Measurements from ENCODE around the gene CACNB2. TPM values are rescaled to one million over a fixed set of nuclear protein-coding genes. Genes with fewer than 3 reads are reported as not detected.

The CACNB2 gene
- total and polyA plus RNA-seq, 10 of the 15 experiments (the other 5 are each of a cell fraction or from before 2014, with no cell fraction given) = 0.62 to 8.1 (median 1.2) TPM

GRCh38 chr10:18294633-18295032 is 154.4 kb downstream of the CACNB2 start:
- no peaks in the 10 kb centered on the region; the same call in 2 of the 3 replicates for H3K9me3 ChIP-seq (replicated peaks; ENCODE audit: control insufficient read depth, insufficient read depth, low read length)
- ATAC-seq (peak; percentile 74), DNase-seq (ENCODE audit: low read depth, low spot score) (peak; percentile 23), FAIRE-seq (no peak)
- no peak overlapping the region for H3K4me2 ChIP-seq (ENCODE audit: control insufficient read depth, insufficient read depth)
- H3K4me1 ChIP-seq (ENCODE audit: control insufficient read depth, insufficient read depth, low read length) = no peaks in the 10 kb centered on the region
- 7% methylated on average over 4 of the region's 4 CpGs for WGBS (ENCODE audit: insufficient coverage, insufficient replicate concordance, low lambda C conversion rate, missing lambda C conversion rate)
- no peak overlapping the region for H3K9ac ChIP-seq (ENCODE audit: control insufficient read depth, insufficient read depth, low read length)
- no peaks in the 10 kb centered on the region for H3K36me3 ChIP-seq (ENCODE audit: control insufficient read depth in 2 of 2, insufficient read depth in 2 of 2, low read length in 1 of 2)
- SMC1A ChIA-PET (ENCODE audit: uncharacterized antibody, unreplicated experiment) = interaction anchor here (0.8 kb wide), 1 partner anchor 130 kb away, joined by 3 read pairs; no protein-coding TSS in a partner anchor
- intact Hi-C loops (cut with micrococcal nuclease; ENCODE audit: unreplicated experiment) (loop anchor here (10.0 kb wide), 1 partner anchor 1710 kb away; no protein-coding TSS in a partner anchor), in situ Hi-C loops (cut with MboI) (no loop called here)
- H3K27ac ChIP-seq (ENCODE audit: control insufficient read depth, insufficient read depth) = no peak overlapping the region
- H2AFZ ChIP-seq (ENCODE audit: control insufficient read depth, low read depth, low read length) = peak overlapping the region; percentile 3; the same call in 1 of the 2 replicates
- CTCF ChIA-PET = interaction anchor here (0.6 kb wide), 1 partner anchor 46 kb away, joined by 3 read pairs; no protein-coding TSS in a partner anchor
- RAD21 ChIA-PET (ENCODE audit: unreplicated experiment) = no interaction called here
- no peaks in the 10 kb centered on the region for H4K20me1 ChIP-seq (ENCODE audit: control insufficient read depth, insufficient read depth)
- no peaks in the 10 kb centered on the region for H3K79me2 ChIP-seq (ENCODE audit: control insufficient read depth, insufficient read depth, low read length)
- BruUV-seq (replicated peaks) = no TSS peak
- no peaks in the 10 kb centered on the region; a peak in 1 of 4 replicates for H3K27me3 ChIP-seq (replicated peaks in 1 of 2; ENCODE audit: control insufficient read depth in 2 of 2, insufficient read depth in 2 of 2, low read length in 1 of 2)
- POLR2A ChIA-PET = no interaction called here
- H3K4me3 ChIP-seq = no peak overlapping the region
- TF ChIP-seq, protein P1, sequence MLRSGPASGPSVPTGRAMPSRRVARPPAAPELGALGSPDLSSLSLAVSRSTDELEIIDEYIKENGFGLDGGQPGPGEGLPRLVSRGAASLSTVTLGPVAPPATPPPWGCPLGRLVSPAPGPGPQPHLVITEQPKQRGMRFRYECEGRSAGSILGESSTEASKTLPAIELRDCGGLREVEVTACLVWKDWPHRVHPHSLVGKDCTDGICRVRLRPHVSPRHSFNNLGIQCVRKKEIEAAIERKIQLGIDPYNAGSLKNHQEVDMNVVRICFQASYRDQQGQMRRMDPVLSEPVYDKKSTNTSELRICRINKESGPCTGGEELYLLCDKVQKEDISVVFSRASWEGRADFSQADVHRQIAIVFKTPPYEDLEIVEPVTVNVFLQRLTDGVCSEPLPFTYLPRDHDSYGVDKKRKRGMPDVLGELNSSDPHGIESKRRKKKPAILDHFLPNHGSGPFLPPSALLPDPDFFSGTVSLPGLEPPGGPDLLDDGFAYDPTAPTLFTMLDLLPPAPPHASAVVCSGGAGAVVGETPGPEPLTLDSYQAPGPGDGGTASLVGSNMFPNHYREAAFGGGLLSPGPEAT (IDR thresholded peaks at IDR 0.05; ENCODE audit: low read depth) = peak; percentile 39; the same call in 1 of the 2 replicates
- TF ChIP-seq ETV6 (conservative IDR thresholded peaks at IDR 0.05 in 1 of 2, IDR thresholded peaks at IDR 0.05 in 1 of 2; ENCODE audit: borderline replicate concordance in 1 of 2, low read depth in 1 of 2) (no peak), IKZF1 (conservative IDR thresholded peaks at IDR 0.05) (0 out of 2 replicates have a peak, but pooled peaks have one; percentile 18), POU2F2 (IDR thresholded peaks at IDR 0.05; ENCODE audit: borderline replicate concordance, low read depth, low read length) (peak; percentile 67; the same call in 1 of the 3 replicates), SUZ12 (IDR thresholded peaks at IDR 0.05; ENCODE audit: unreplicated experiment) (no peak), HDAC6 (IDR thresholded peaks at IDR 0.05; ENCODE audit: unreplicated experiment) (no peak), MTA3 (IDR thresholded peaks at IDR 0.05; ENCODE audit: borderline replicate concordance, low read length) (no peak), EZH2 (IDR thresholded peaks at IDR 0.05; ENCODE audit: borderline replicate concordance, control insufficient read depth, low read depth, low read length) (no peak), WRNIP1 (IDR thresholded peaks at IDR 0.05; ENCODE audit: borderline replicate concordance, low read depth, low read length) (no peak), ZNF384 (IDR thresholded peaks at IDR 0.05; ENCODE audit: borderline replicate concordance, low read depth, low read length) (no peak), SREBF1 (IDR thresholded peaks at IDR 0.05; ENCODE audit: low read length) (no peak), SKIL (IDR thresholded peaks at IDR 0.05; ENCODE audit: low read depth, poor library complexity, severe bottlenecking) (no peak)
- TF ChIP-seq, protein P2, sequence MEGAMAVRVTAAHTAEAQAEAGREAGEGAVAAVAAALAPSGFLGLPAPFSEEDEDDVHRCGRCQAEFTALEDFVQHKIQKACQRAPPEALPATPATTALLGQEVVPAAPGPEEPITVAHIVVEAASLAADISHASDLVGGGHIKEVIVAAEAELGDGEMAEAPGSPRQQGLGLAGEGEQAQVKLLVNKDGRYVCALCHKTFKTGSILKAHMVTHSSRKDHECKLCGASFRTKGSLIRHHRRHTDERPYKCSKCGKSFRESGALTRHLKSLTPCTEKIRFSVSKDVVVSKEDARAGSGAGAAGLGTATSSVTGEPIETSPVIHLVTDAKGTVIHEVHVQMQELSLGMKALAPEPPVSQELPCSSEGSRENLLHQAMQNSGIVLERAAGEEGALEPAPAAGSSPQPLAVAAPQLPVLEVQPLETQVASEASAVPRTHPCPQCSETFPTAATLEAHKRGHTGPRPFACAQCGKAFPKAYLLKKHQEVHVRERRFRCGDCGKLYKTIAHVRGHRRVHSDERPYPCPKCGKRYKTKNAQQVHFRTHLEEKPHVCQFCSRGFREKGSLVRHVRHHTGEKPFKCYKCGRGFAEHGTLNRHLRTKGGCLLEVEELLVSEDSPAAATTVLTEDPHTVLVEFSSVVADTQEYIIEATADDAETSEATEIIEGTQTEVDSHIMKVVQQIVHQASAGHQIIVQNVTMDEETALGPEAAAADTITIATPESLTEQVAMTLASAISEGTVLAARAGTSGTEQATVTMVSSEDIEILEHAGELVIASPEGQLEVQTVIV (IDR thresholded peaks at IDR 0.05; ENCODE audit: borderline replicate concordance, partially characterized antibody) = no peak
- TF ChIP-seq, protein P3, sequence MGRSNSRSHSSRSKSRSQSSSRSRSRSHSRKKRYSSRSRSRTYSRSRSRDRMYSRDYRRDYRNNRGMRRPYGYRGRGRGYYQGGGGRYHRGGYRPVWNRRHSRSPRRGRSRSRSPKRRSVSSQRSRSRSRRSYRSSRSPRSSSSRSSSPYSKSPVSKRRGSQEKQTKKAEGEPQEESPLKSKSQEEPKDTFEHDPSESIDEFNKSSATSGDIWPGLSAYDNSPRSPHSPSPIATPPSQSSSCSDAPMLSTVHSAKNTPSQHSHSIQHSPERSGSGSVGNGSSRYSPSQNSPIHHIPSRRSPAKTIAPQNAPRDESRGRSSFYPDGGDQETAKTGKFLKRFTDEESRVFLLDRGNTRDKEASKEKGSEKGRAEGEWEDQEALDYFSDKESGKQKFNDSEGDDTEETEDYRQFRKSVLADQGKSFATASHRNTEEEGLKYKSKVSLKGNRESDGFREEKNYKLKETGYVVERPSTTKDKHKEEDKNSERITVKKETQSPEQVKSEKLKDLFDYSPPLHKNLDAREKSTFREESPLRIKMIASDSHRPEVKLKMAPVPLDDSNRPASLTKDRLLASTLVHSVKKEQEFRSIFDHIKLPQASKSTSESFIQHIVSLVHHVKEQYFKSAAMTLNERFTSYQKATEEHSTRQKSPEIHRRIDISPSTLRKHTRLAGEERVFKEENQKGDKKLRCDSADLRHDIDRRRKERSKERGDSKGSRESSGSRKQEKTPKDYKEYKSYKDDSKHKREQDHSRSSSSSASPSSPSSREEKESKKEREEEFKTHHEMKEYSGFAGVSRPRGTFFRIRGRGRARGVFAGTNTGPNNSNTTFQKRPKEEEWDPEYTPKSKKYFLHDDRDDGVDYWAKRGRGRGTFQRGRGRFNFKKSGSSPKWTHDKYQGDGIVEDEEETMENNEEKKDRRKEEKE (IDR thresholded peaks at IDR 0.05) = no peak

All from GM12878 (cell line).